HCT116 (cell line): ENCODE results near the gene PRKAG2. TPM values are rescaled to one million over a fixed set of nuclear protein-coding genes. Genes with fewer than 3 reads are reported as not detected.

Source experiments
- ATAC-seq: fragments of 200-7000 bp; cut with Tn5 transposase; 2 replicates; pipeline ENCODE4 v1.9.1; 2020; ENCODE audit warnings: mild to moderate bottlenecking, moderate library complexity
- BruUV-seq: library from RNA; stranded (reverse); fragments of 400-500 nt; replicated peaks from 2 replicates; lab custom pipeline; 2021; lab: Mats Ljungman, UMichigan
- CTCF ChIA-PET: fragments of 300-600 bp; sonication (Branson Sonifier 250); formaldehyde crosslinking; loops from one replicate; lab custom pipeline; 2021; ENCODE audit warnings: antibody characterized with exemption; lab: Charles Lee
- POLR2A ChIA-PET: fragments of 300-600, 350-600 bp; sonication (Branson Sonifier 250); formaldehyde crosslinking; loops from one replicate; lab custom pipeline; 2021; ENCODE audit warnings: antibody characterized with exemption; lab: Charles Lee
- RAD21 ChIA-PET, 2 experiments: fragments of 300-600 bp; sonication (Branson Sonifier 250); formaldehyde crosslinking; loops; one replicate each; lab custom pipeline; 2023; ENCODE audit warnings: low total read pairs in 2 of 2; ENCODE audit not compliant: uncharacterized antibody in 2 of 2, unreplicated experiment in 2 of 2, low non-redundant PET in 1 of 2; lab: Charles Lee
- DNase-seq: peaks from one replicate; pipeline ENCODE4 v3.0.0-alpha.2; 2010; ENCODE audit warnings: low read depth, low spot score
- H2AFZ ChIP-seq: fragments of 200-600 bp; shearing (Covaris generic), sonication (generic); 2 replicates; pipeline ENCODE4 v1.6.1; 2017; ENCODE audit warnings: low read depth, mixed run types, mixed read lengths, antibody characterized with exemption, low read length; ENCODE audit not compliant: poor library complexity, severe bottlenecking
- H3K27ac ChIP-seq: 2 replicates; pipeline ENCODE4 v1.5.1; 2012; ENCODE audit warnings: low read depth, low read length
- H3K27me3 ChIP-seq: fragments of 200-600 bp; sonication (generic); 2 replicates; pipeline ENCODE4 v1.6.1; 2016; ENCODE audit warnings: mixed run types, low read length, mixed read lengths; ENCODE audit not compliant: insufficient read depth
- H3K36me3 ChIP-seq, 2 experiments: fragments of 200-500 bp in 1 of 2; fragments of 200-600 bp in 1 of 2; sonication (Bioruptor generic) in 1 of 2; sonication (generic) in 1 of 2; 2 replicates each; pipeline versions ENCODE4 v1.5.1 to v1.6.1; 2014 to 2016; ENCODE audit warnings: low read length in 2 of 2, inconsistent platforms in 1 of 2, mixed read lengths in 1 of 2, mixed run types in 1 of 2; ENCODE audit not compliant: insufficient read depth in 2 of 2, control insufficient read depth in 1 of 2
- H3K4me1 ChIP-seq, 2 experiments: fragments of 200-600 bp in 1 of 2; sonication (generic) in 1 of 2; 2 replicates each; pipeline versions ENCODE4 v1.5.1 to v1.6.1; 2012 to 2017; ENCODE audit warnings: low read length in 2 of 2, inconsistent platforms in 1 of 2, mild to moderate bottlenecking in 1 of 2, mixed read lengths in 1 of 2, mixed run types in 1 of 2, moderate library complexity in 1 of 2; ENCODE audit not compliant: insufficient read depth in 2 of 2, control insufficient read depth in 1 of 2
- H3K4me2 ChIP-seq: fragments of 200-600 bp; sonication (generic); 2 replicates; pipeline ENCODE4 v1.6.1; 2017; ENCODE audit warnings: mixed run types, low read length, mixed read lengths
- H3K4me3 ChIP-seq, 2 experiments: fragments of 200-600 bp in 1 of 2; sonication (generic) in 1 of 2; replicated peaks in 1 of 2; 2 replicates each; pipeline ENCODE4 v1.5.1; 2011 to 2016; ENCODE audit warnings: low read length in 2 of 2, control low read depth in 1 of 2, low read depth in 1 of 2, mild to moderate bottlenecking in 1 of 2, mixed read lengths in 1 of 2, mixed run types in 1 of 2
- H3K79me2 ChIP-seq: fragments of 200-600 bp; sonication (generic); 2 replicates; pipeline ENCODE4 v1.6.1; 2017; ENCODE audit warnings: mild to moderate bottlenecking, mixed run types, low read length, moderate library complexity, mixed read lengths; ENCODE audit not compliant: insufficient read depth
- H3K9ac ChIP-seq: fragments of 200-600 bp; sonication (generic); 2 replicates; pipeline ENCODE4 v1.6.1; 2016; ENCODE audit warnings: low read length, mixed read lengths
- H3K9me2 ChIP-seq: fragments of 200-600 bp; sonication (generic), shearing (Covaris generic); 2 replicates; pipeline ENCODE4 v1.6.1; 2017; ENCODE audit warnings: mixed run types, mild to moderate bottlenecking, moderate library complexity; ENCODE audit not compliant: insufficient read depth
- H3K9me3 ChIP-seq, 2 experiments: fragments of 200-500 bp in 1 of 2; fragments of 200-600 bp in 1 of 2; sonication (Bioruptor generic) in 1 of 2; sonication (generic) in 1 of 2; 2 replicates each; pipeline ENCODE4 v1.6.1; 2014 to 2017; ENCODE audit warnings: low read length in 2 of 2, mixed read lengths in 2 of 2, inconsistent platforms in 1 of 2, low read depth in 1 of 2, mild to moderate bottlenecking in 1 of 2, mixed run types in 1 of 2, moderate library complexity in 1 of 2; ENCODE audit not compliant: control insufficient read depth in 1 of 2, insufficient read depth in 1 of 2
- H4K20me1 ChIP-seq: fragments of 200-600 bp; sonication (generic), shearing (Covaris generic); 2 replicates; pipeline ENCODE4 v1.6.1; 2017; ENCODE audit warnings: mixed run types, mild to moderate bottlenecking, moderate library complexity; ENCODE audit not compliant: insufficient read depth
- CBX3 ChIP-seq: IDR thresholded peaks from 2 replicates; pipeline ENCODE4 v1.6.1; 2012; ENCODE audit warnings: low read depth
- EZH2 ChIP-seq: fragments of 200-600 bp; sonication (generic); IDR thresholded peaks from 2 replicates; pipeline ENCODE4 v1.6.1; 2017; ENCODE audit warnings: antibody characterized with exemption, mixed run types
- MAX ChIP-seq: IDR thresholded peaks from 2 replicates; pipeline ENCODE4 v1.6.1; 2012
- REST ChIP-seq: IDR thresholded peaks from 2 replicates; pipeline ENCODE4 v1.6.1; 2012; ENCODE audit warnings: low read depth
- ZFX ChIP-seq: fragments of 450-650 bp; IDR thresholded peaks from 2 replicates; pipeline ENCODE4 v1.6.1; 2017
- intact Hi-C: fragments of 100-400 bp; cut with micrococcal nuclease; formaldehyde crosslinking; loops from 2 replicates; pipeline ENCODE4 v1.10.0; 2022
- total RNA-seq: library from RNA; stranded (reverse); gene quantifications from one replicate; pipeline ENCODE4 v1.2.1, GENCODE V29; 2021; ENCODE audit not compliant: unreplicated experiment
- TF ChIP-seq, protein P1 (sequence below): IDR thresholded peaks from 2 replicates; pipeline ENCODE4 v1.6.1; 2012
- TF ChIP-seq, protein P2 (sequence below): IDR thresholded peaks from 2 replicates; pipeline ENCODE4 v1.6.1; 2011; ENCODE audit warnings: mild to moderate bottlenecking, low read length, moderate library complexity; ENCODE audit not compliant: insufficient replicate concordance; ENCODE audit errors: extremely low read depth

The PRKAG2 gene
- total RNA-seq, 1 experiment from 2014 or later = 23.6 TPM

GRCh38 chr7:151817981-151818673 is 58.8 kb downstream of the PRKAG2 start:
- H3K9me2 ChIP-seq = no peaks in the 10 kb centered on the region
- no peak overlapping the region for H2AFZ ChIP-seq
- H3K9ac ChIP-seq = no peak overlapping the region
- no peaks in the 10 kb centered on the region for H3K27me3 ChIP-seq
- H3K36me3 ChIP-seq = no peaks in the 10 kb centered on the region
- H3K9me3 ChIP-seq = no peaks in the 10 kb centered on the region
- no peaks in the 10 kb centered on the region for H4K20me1 ChIP-seq
- BruUV-seq = no TSS peak
- RAD21 ChIA-PET = no interaction called here
- DNase-seq (no peak), ATAC-seq (no peak)
- no peak overlapping the region for H3K4me3 ChIP-seq
- CTCF ChIA-PET = no interaction called here
- H3K27ac ChIP-seq = no peak overlapping the region
- no peak overlapping the region for H3K4me2 ChIP-seq
- peaks cover 0 to 7% of the 10 kb centered on the region in 2 experiments; a peak in 1 of 4 replicates for H3K4me1 ChIP-seq
- H3K79me2 ChIP-seq = no peaks in the 10 kb centered on the region
- POLR2A ChIA-PET = no interaction called here
- intact Hi-C loops = no loop called here
- TF ChIP-seq EZH2 = no peak
- no peak for TF ChIP-seq CBX3
- TF ChIP-seq MAX = no peak
- no peak for TF ChIP-seq REST
- TF ChIP-seq ZFX = no peak
- TF ChIP-seq, protein P1, sequence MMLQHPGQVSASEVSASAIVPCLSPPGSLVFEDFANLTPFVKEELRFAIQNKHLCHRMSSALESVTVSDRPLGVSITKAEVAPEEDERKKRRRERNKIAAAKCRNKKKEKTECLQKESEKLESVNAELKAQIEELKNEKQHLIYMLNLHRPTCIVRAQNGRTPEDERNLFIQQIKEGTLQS = no peak
- TF ChIP-seq, protein P2, sequence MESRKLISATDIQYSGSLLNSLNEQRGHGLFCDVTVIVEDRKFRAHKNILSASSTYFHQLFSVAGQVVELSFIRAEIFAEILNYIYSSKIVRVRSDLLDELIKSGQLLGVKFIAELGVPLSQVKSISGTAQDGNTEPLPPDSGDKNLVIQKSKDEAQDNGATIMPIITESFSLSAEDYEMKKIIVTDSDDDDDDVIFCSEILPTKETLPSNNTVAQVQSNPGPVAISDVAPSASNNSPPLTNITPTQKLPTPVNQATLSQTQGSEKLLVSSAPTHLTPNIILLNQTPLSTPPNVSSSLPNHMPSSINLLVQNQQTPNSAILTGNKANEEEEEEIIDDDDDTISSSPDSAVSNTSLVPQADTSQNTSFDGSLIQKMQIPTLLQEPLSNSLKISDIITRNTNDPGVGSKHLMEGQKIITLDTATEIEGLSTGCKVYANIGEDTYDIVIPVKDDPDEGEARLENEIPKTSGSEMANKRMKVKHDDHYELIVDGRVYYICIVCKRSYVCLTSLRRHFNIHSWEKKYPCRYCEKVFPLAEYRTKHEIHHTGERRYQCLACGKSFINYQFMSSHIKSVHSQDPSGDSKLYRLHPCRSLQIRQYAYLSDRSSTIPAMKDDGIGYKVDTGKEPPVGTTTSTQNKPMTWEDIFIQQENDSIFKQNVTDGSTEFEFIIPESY = no peak
